H7 (cell line): Measurements from ENCODE around the gene C20orf144. TPM values are rescaled to one million over a fixed set of nuclear protein-coding genes. Genes with fewer than 3 reads are reported as not detected.
"Not testable (repeated sequence)": the region's sequence is repeated elsewhere in the genome, so short reads cannot be mapped to it uniquely, and the experiment has no call there.

Source experiments
- DNase-seq: peaks from one replicate; pipeline ENCODE4 v3.0.0; 2012
- H3K27me3 ChIP-seq: 2 replicates; pipeline ENCODE4 v1.6.0; 2011; ENCODE audit warnings: mild to moderate bottlenecking, low read length; ENCODE audit not compliant: control insufficient read depth, insufficient read depth
- H3K36me3 ChIP-seq: replicated peaks from 2 replicates; pipeline ENCODE4 v1.5.1; 2011; ENCODE audit warnings: low read length; ENCODE audit not compliant: control insufficient read depth, insufficient read depth
- H3K4me3 ChIP-seq: 2 replicates; pipeline ENCODE4 v1.5.1; 2011; ENCODE audit warnings: low read depth, mild to moderate bottlenecking, control low read depth, low read length, moderate library complexity; ENCODE audit not compliant: insufficient read depth
- total RNA-seq: library from RNA; depleted of rRNA; stranded (reverse); fragments of >200 nt; shearing (Covaris generic); gene quantifications from 2 replicates; pipeline ENCODE4 v1.2.3, GENCODE V29; 2014

The C20orf144 gene
- total RNA-seq, 1 experiment from 2014 or later: not detected

DNA sequence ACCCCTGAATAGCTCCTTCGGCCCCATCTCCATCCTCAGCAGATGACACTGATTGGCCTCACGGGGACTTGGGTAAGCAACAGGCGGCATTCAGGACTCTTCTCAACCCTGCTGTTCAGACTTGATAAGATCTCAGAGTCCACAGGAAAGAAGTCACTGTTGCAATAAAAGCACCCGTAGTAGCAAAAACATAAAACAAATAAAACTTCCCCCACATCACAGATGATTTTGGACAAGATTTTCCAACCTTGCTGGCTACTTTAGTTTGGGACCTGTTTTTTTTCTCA is 17.1 kb upstream of the C20orf144 start:
- Histone ChIP-seq H3K27me3 (no peaks in the 10 kb centered on the region), H3K36me3 (peaks cover 17% of the 10 kb centered on the region), H3K4me3 (no peak overlapping the region)
- DNase-seq: no peak

- DNase-seq: no peak
- Histone ChIP-seq H3K27me3 (no peaks in the 10 kb centered on the region), H3K4me3 (no peak overlapping the region), H3K36me3 (peaks cover 16% of the 10 kb centered on the region)
Measured at GRCh38 chr20:33645396-33645795, 16.7 kb upstream of the C20orf144 start.

DNA sequence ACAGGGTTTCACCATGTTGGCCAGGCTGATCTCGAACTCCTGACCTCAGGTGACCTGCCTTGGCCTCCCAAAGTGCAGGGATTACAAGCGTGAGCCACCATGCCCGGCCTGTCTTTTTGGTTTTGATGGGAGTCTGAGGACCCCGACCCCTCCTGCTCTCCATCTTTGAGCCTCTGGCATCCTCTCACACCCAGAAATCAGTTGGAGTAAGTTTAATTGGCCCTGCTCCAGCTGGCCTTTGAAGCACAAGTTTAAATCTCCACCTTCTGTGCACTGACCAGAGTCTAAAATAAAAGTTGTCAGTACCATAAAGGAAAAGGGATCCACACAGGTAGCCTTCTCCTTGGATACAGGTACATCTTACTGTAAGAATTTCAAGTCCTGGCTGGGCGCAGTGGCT is 15.9 kb upstream of the C20orf144 start:
- Histone ChIP-seq H3K36me3 (peaks cover 12% of the 10 kb centered on the region), H3K27me3 (no peaks in the 10 kb centered on the region), H3K4me3 (no peak overlapping the region)
- DNase-seq: no peak

- DNase-seq: peak; percentile 83
- not testable (repeated sequence) for H3K4me3 ChIP-seq, H3K36me3 ChIP-seq, H3K27me3 ChIP-seq
Measured at GRCh38 chr20:33646959-33647602, 15.0 kb upstream of the C20orf144 start.

GRCh38 chr20:33647603-33648395 is 14.3 kb upstream of the C20orf144 start:
- Histone ChIP-seq H3K4me3 (no peak overlapping the region), H3K36me3 (peaks cover 10% of the 10 kb centered on the region), H3K27me3 (no peaks in the 10 kb centered on the region)
- peak; percentile 48 for DNase-seq

DNA sequence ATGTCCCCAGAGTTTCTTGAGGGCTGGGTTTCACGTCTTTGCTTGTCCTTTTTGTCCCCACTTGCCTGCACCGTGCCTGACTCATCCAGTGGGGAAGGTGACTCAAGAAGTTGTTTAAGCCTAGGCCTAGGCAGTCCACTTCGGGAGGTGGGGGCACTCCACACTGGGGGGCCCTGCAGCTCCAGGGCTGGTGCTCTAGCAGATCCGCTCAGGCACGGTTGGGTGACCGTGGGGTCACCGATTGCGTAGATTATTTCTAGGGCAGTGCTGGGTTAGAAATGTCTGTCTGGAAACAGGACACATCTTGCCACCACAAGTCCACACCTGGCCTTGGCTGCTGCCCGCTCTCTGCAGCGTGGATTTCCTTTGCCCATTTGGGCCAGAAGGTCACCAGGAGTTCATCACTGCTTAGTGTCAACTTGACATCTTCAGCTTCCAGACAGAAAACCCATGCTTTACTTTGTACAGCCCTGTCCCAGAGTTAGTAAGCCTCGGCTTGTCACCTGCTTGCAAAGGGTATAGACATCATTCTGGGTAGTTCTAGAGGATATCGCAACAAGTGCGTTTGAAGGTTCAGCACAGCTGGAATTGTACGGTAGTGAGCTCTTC is 13.6 kb upstream of the C20orf144 start:
- Histone ChIP-seq H3K4me3 (no peak overlapping the region), H3K36me3 (peaks cover 8% of the 10 kb centered on the region), H3K27me3 (no peaks in the 10 kb centered on the region)
- DNase-seq: peak; percentile 31

DNA sequence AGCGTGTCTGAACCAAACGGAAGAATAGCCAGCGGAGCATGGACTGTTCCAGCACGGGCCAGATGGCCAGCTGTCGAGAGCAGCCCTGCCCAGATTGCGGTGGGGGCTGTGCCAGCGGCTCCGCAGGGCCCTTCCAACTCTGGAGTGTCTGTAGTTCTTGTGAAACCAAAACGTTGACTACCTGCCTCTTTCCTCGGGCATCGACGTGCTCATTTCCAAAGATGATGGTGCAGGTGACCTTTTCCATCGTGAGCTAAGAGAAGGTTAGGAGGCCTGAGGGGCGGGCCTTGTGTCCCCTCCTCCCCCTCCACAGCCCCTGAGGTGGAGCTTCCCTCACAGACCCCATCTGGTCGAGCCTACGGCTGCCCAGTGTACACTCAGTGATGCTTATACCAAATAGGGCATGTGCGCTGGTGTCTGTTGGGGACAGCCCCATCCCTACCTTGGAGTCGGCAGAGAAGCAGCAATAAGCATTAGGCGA is 12.9 kb upstream of the C20orf144 start:
- peaks cover 8% of the 10 kb centered on the region for H3K36me3 ChIP-seq

DNA sequence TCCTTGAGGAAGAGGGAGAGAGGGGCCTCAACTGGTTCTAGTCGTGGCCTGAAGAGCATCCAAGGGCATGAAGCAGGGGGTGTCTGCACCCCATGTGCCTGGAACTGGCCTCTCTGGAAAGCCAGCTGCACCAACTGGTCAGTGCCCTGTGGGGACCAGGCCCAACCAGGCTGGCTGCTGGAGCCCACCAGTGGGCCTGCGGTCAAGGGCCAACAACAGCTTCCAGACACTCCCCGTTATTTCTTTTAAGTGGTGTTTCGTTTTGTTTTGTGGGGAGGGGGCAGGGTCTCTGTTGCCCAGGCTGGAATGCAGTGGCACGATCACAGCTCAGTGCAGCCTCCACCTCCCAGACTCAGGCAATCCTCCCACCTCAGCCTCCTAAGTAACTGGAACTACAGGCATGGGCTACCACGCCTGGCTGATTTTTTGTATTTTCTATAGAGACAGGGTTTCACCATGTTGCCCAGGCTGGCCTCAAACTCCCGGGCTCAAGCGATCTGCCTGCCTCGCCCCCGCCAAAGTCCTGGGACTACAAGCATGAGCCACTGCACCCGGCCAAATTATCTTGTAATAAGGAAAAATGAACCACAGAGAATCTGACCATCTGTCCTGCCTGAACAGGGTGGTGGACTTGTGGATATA is 11.9 kb upstream of the C20orf144 start:
- Histone ChIP-seq H3K36me3 (peaks cover 2% of the 10 kb centered on the region), H3K27me3 (no peaks in the 10 kb centered on the region), H3K4me3 (no peak overlapping the region)
- DNase-seq: peak; percentile 34

More for the DNA sequence above, 12.9 kb upstream of the C20orf144 start:
- H3K27me3 ChIP-seq: no peaks in the 10 kb centered on the region
- peak; percentile 68 for DNase-seq
- H3K4me3 ChIP-seq: no peak overlapping the region

DNA sequence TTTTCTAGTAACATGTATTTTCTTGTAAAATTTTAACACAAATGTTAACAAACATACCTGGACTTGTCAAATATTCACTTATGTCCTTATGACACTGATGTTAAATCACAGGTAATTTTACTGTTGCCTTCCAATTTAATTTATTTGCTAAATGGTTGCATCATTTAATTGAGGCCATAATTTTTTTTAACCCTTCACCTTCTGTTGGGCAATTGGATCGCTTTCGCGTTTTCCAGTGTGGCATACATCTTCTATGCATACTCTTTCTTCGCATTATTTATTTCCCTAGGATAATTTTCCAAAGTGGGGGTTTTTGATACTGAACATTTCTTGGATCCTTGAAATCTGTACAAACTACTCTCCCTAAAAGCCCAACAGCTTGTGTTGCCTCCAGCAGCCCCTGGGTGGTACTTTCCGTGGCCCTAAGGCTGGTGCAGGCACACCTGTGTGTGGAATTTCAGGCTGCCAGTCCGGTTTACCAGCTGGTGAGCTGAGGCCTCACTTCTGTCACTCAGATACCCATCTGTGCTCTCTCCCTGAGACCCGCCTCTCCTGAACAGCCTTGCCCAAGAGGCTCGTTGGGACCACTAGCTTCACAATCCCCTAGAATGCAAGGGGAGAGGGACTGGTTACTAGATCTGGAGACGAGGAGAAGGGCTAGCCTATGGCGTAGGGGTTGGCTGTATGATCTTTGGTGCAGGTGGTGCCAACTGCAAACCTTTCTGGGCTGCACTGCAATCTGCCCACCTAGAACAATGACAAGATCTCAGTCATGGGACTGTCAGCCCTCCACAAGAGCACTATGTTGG is 11.2 kb upstream of the C20orf144 start:
- Histone ChIP-seq H3K4me3 (no peak overlapping the region), H3K36me3 (no peaks in the 10 kb centered on the region), H3K27me3 (no peaks in the 10 kb centered on the region)
- no peak for DNase-seq

DNA sequence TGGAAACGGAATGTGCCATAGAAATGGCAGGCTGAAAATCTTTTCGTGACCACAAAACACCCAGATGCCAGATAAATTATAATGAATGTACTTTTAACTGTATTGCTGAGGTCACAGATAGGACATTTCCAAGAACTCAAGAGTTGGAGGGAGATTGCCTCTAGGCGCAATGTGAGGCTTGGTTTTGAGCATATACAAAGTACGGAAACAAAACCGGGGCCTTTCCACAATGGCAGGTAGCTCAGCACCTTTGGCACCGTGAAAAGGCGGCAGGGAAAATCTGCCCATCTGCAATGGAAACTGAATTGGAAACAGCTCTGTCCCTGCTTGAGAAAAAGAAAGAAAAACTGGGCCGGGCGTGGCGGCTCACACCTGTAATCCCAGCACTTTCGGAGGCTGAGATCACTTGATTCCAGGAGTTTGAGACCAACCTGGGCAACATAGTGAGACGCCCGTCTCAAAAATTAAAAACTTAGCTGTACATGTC is 10.5 kb upstream of the C20orf144 start:
- no peaks in the 10 kb centered on the region; the same call in 1 of the 2 replicates for H3K36me3 ChIP-seq
- no peak for DNase-seq
- H3K27me3 ChIP-seq: no peaks in the 10 kb centered on the region
- no peak overlapping the region for H3K4me3 ChIP-seq

DNA sequence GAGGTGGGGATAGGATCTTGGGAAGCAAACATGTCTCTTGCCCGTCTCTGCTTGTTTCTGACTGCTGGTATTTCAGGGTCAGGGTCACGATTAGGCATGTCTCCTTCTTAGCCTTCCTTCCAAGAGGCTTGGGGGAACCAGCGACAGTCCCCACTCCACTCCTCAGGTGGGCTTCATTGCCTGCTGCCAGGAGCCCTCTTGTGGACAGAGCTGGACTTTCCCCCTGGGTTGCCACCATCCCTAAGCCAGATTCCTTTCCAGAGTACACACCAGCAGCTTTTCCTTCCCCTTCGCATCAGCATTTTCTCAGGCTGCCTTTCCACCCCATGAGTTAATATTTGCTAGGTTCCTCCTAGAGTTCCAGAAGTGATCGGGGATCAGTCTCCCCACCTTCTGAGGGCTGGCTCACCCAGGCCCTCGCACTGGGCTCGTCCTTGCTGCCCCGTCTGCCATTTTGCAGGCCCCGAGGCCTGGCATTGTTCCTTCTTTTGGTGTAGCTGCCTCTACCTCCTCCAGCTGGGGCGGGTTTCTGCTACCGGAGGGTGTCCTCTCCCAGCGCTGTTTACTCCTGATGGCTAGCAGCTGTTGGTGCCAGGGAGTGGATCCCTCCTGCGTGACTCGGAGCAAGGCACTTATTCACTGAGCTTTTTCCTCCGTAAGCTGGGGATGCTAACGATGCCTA is 8.8 kb upstream of the C20orf144 start:
- Histone ChIP-seq H3K27me3 (no peaks in the 10 kb centered on the region), H3K4me3 (no peak overlapping the region)
- DNase-seq: peak; percentile 95

GRCh38 chr20:33653900-33654596 is 8.1 kb upstream of the C20orf144 start:
- Histone ChIP-seq H3K36me3 (peaks cover 4% of the 10 kb centered on the region), H3K27me3 (no peaks in the 10 kb centered on the region), H3K4me3 (no peak overlapping the region)
- DNase-seq: peak; percentile 74

More for the DNA sequence above, 8.8 kb upstream of the C20orf144 start:
- peaks cover 2% of the 10 kb centered on the region for H3K36me3 ChIP-seq

GRCh38 chr20:33654680-33655161 is 7.4 kb upstream of the C20orf144 start:
- peak; percentile 53 for DNase-seq
- Histone ChIP-seq H3K4me3 (no peak overlapping the region), H3K36me3 (peaks cover 4% of the 10 kb centered on the region), H3K27me3 (no peaks in the 10 kb centered on the region)
